Inferior parietal cortex (tissue), 1 donor: Measurements from ENCODE around the gene OXLD1.

Experiments used
- DNase-seq: peaks from one replicate; pipeline ENCODE4 v3.0.0-alpha.2; 2016; ENCODE audit errors: extremely low spot score

OXLD1 gene

GRCh38 chr17:81616877-81617276, 49.5 kb downstream of the OXLD1 start:
- no peak for DNase-seq

GRCh38 chr17:81615401-81615930, 50.9 kb downstream of the OXLD1 start:
- no peak for DNase-seq
